Neural progenitor cell (in vitro differentiated cells): ENCODE results near the gene DNTTIP2.

ENCODE experiments used
- CTCF ChIP-seq: fragments of 200-600 bp; sonication (generic); IDR thresholded peaks from 2 replicates; pipeline ENCODE4 v1.5.1; 2017; ENCODE audit warnings: antibody characterized with exemption, mild to moderate bottlenecking
- EZH2 ChIP-seq: fragments of 200-600 bp; sonication (generic); IDR thresholded peaks from 2 replicates; pipeline ENCODE4 v1.6.1; 2017; ENCODE audit warnings: antibody characterized with exemption, mild to moderate bottlenecking, moderate library complexity
- EZH2phosphoT487 ChIP-seq: fragments of 200-600 bp; sonication (generic); IDR thresholded peaks from 2 replicates; pipeline ENCODE4 v1.6.1; 2017; ENCODE audit warnings: antibody characterized with exemption

GRCh38 chr1:93869653-93870052 is 9.4 kb downstream of the DNTTIP2 start:
- no peak for TF ChIP-seq EZH2phosphoT487
- no peak for TF ChIP-seq CTCF
- TF ChIP-seq EZH2, result no peak
